Heart left ventricle (tissue), 13 donors: ENCODE results near the gene LIPT2.

Source experiments
- CTCF ChIP-seq, 12 donors: fragments of 200-600 bp; sonication (generic) in 4 of 12; IDR thresholded peaks; one replicate each; pipeline versions ENCODE4 v1.5.0 to v1.8.0; 2018 to 2022; ENCODE audit warnings: antibody characterized with exemption in 12 of 12, mild to moderate bottlenecking in 5 of 12
- POLR2A ChIP-seq, 2 donors: fragments of 450-650 bp; IDR thresholded peaks; one replicate each; pipeline ENCODE4 v1.6.1; 2017; ENCODE audit warnings: antibody characterized with exemption in 2 of 2, mild to moderate bottlenecking in 2 of 2, moderate library complexity in 2 of 2
- donor health status: ischemic (EF 13 %, LVEDD 7.1; RV severe dilation, severe dysfunction).
- donor health status: DM: no; HTN: yes; CAD: no.
- donor health status: DM: no; HTN: no; CAD: no.
- donor health status: ischemic (EF 25% LVEDD 6.9; RV normal size, moderate dysfunction).
- donor health status: ischemic (EF 25% LVEDD 5.7; RV mildly dilated, moderate dysfunction).
- donor health status: ischemic (EF 35%, LVEDD 5.7; RV mildly dilated, moderate dysfunction).
- donor health status: nonischemic (EF 11% LVEDD 7.7; RV severe dilation, severe dysfunction).
- donor health status: DM: yes; HTN: yes; CAD: no.
- donor health status: PGD.
- donor health status: ischemic (EF 29% LVEDD 5.4; RV normal size, mild dysfunction).
- donor health status: nonischemic (EF 23%, LVEDD 6.1; RV moderate dilation, normal function).

GRCh38 chr11:74493791-74494630 is 487 bp upstream of the LIPT2 start:
- TF ChIP-seq POLR2A (IDR thresholded peaks at IDR 0.05) (no peak), CTCF (IDR thresholded peaks at IDR 0.05) (no peak)
